ENCODE measurements around the gene PARP14.

PARP14 gene

GRCh38 chr3:122727294-122727693, 46.7 kb downstream of the PARP14 start:
- TF ChIP-seq SIN3A (IDR thresholded peaks at IDR 0.05; ENCODE audit: borderline replicate concordance, insufficient read depth, low read length), result no peak
- no peak for TF ChIP-seq TAF1 (IDR thresholded peaks at IDR 0.05; ENCODE audit: borderline replicate concordance, insufficient read depth, low read length)
- no peak for TF ChIP-seq FOXP2 (optimal IDR thresholded peaks at IDR 0.05; ENCODE audit: borderline replicate concordance, extremely low read depth, extremely low read length, insufficient read depth)
- TF ChIP-seq POLR2AphosphoS5 (IDR thresholded peaks at IDR 0.05; ENCODE audit: low read depth, low read length), result no peak
- TF ChIP-seq REST (IDR thresholded peaks at IDR 0.05; ENCODE audit: insufficient read depth in 1 of 2, low read depth in 2 of 2, low read length in 2 of 2), result no peak

- TF ChIP-seq REST (IDR thresholded peaks at IDR 0.05; ENCODE audit: insufficient read depth in 1 of 2, low read depth in 2 of 2, low read length in 2 of 2), result no peak
- TF ChIP-seq POLR2AphosphoS5 (IDR thresholded peaks at IDR 0.05; ENCODE audit: low read depth, low read length), result no peak
- TF ChIP-seq TAF1 (IDR thresholded peaks at IDR 0.05; ENCODE audit: borderline replicate concordance, insufficient read depth, low read length), result no peak
- no peak for TF ChIP-seq SIN3A (IDR thresholded peaks at IDR 0.05; ENCODE audit: borderline replicate concordance, insufficient read depth, low read length)
- no peak for TF ChIP-seq FOXP2 (optimal IDR thresholded peaks at IDR 0.05; ENCODE audit: borderline replicate concordance, extremely low read depth, extremely low read length, insufficient read depth)
Observed at GRCh38 chr3:122727766-122728165, 47.1 kb downstream of the PARP14 start.

- TF ChIP-seq FOXP2 (optimal IDR thresholded peaks at IDR 0.05; ENCODE audit: borderline replicate concordance, extremely low read depth, extremely low read length, insufficient read depth), result no peak
Observed at GRCh38 chr3:122728186-122728585, 47.5 kb downstream of the PARP14 start.

- TF ChIP-seq SIN3A (IDR thresholded peaks at IDR 0.05; ENCODE audit: borderline replicate concordance, insufficient read depth, low read length) (no peak), POLR2AphosphoS5 (IDR thresholded peaks at IDR 0.05; ENCODE audit: low read depth, low read length) (no peak), REST (IDR thresholded peaks at IDR 0.05; ENCODE audit: insufficient read depth in 1 of 2, low read depth in 2 of 2, low read length in 2 of 2) (no peak), TAF1 (IDR thresholded peaks at IDR 0.05; ENCODE audit: borderline replicate concordance, insufficient read depth, low read length) (no peak), FOXP2 (optimal IDR thresholded peaks at IDR 0.05; ENCODE audit: borderline replicate concordance, extremely low read depth, extremely low read length, insufficient read depth) (no peak)
Observed at GRCh38 chr3:122728756-122729514, 48.3 kb downstream of the PARP14 start.

- TF ChIP-seq SIN3A (IDR thresholded peaks at IDR 0.05; ENCODE audit: borderline replicate concordance, insufficient read depth, low read length) (no peak), POLR2AphosphoS5 (IDR thresholded peaks at IDR 0.05; ENCODE audit: low read depth, low read length) (no peak), REST (IDR thresholded peaks at IDR 0.05; ENCODE audit: insufficient read depth in 1 of 2, low read depth in 2 of 2, low read length in 2 of 2) (no peak), TAF1 (IDR thresholded peaks at IDR 0.05; ENCODE audit: borderline replicate concordance, insufficient read depth, low read length) (no peak), FOXP2 (optimal IDR thresholded peaks at IDR 0.05; ENCODE audit: borderline replicate concordance, extremely low read depth, extremely low read length, insufficient read depth) (no peak)
Observed at GRCh38 chr3:122730240-122730639, 49.6 kb downstream of the PARP14 start.
